ENCODE measurements around the gene GRPR.

The GRPR gene

GRCh38 chrX:16082470-16083085 lies 40.8 kb upstream of the GRPR start:
- TF ChIP-seq TAF1 (IDR thresholded peaks at IDR 0.05; ENCODE audit: borderline replicate concordance, insufficient read depth, low read length) (no peak), REST (IDR thresholded peaks at IDR 0.05; ENCODE audit: insufficient read depth in 1 of 2, low read depth in 2 of 2, low read length in 2 of 2) (no peak), SIN3A (IDR thresholded peaks at IDR 0.05; ENCODE audit: borderline replicate concordance, insufficient read depth, low read length) (no peak)

GRCh38 chrX:16087076-16087475 lies 36.3 kb upstream of the GRPR start:
- no peak for TF ChIP-seq POLR2AphosphoS5 (IDR thresholded peaks at IDR 0.05; ENCODE audit: low read depth, low read length)
- no peak for TF ChIP-seq TAF1 (IDR thresholded peaks at IDR 0.05; ENCODE audit: borderline replicate concordance, insufficient read depth, low read length)
- no peak for TF ChIP-seq REST (IDR thresholded peaks at IDR 0.05; ENCODE audit: insufficient read depth in 1 of 2, low read depth in 2 of 2, low read length in 2 of 2)
- no peak for TF ChIP-seq SIN3A (IDR thresholded peaks at IDR 0.05; ENCODE audit: borderline replicate concordance, insufficient read depth, low read length)
- TF ChIP-seq FOXP2 (optimal IDR thresholded peaks at IDR 0.05; ENCODE audit: borderline replicate concordance, extremely low read depth, extremely low read length, insufficient read depth): no peak

- TF ChIP-seq POLR2AphosphoS5 (IDR thresholded peaks at IDR 0.05; ENCODE audit: low read depth, low read length) (no peak), REST (IDR thresholded peaks at IDR 0.05; ENCODE audit: insufficient read depth in 1 of 2, low read depth in 2 of 2, low read length in 2 of 2) (no peak), FOXP2 (optimal IDR thresholded peaks at IDR 0.05; ENCODE audit: borderline replicate concordance, extremely low read depth, extremely low read length, insufficient read depth) (no peak), TAF1 (IDR thresholded peaks at IDR 0.05; ENCODE audit: borderline replicate concordance, insufficient read depth, low read length) (no peak)
These were observed 34.3 kb upstream of the GRPR start for GRCh38 chrX:16089086-16089485.

- TF ChIP-seq TAF1 (IDR thresholded peaks at IDR 0.05; ENCODE audit: borderline replicate concordance, insufficient read depth, low read length) (no peak), REST (IDR thresholded peaks at IDR 0.05; ENCODE audit: insufficient read depth in 1 of 2, low read depth in 2 of 2, low read length in 2 of 2) (no peak), POLR2AphosphoS5 (IDR thresholded peaks at IDR 0.05; ENCODE audit: low read depth, low read length) (no peak)
These were observed 27.2 kb upstream of the GRPR start for GRCh38 chrX:16096141-16096540.

- TF ChIP-seq REST (IDR thresholded peaks at IDR 0.05; ENCODE audit: insufficient read depth in 1 of 2, low read depth in 2 of 2, low read length in 2 of 2): no peak
- no peak for TF ChIP-seq TAF1 (IDR thresholded peaks at IDR 0.05; ENCODE audit: borderline replicate concordance, insufficient read depth, low read length)
- TF ChIP-seq FOXP2 (optimal IDR thresholded peaks at IDR 0.05; ENCODE audit: borderline replicate concordance, extremely low read depth, extremely low read length, insufficient read depth): no peak
- no peak for TF ChIP-seq POLR2AphosphoS5 (IDR thresholded peaks at IDR 0.05; ENCODE audit: low read depth, low read length)
- TF ChIP-seq SIN3A (IDR thresholded peaks at IDR 0.05; ENCODE audit: borderline replicate concordance, insufficient read depth, low read length): no peak
These were observed 22.7 kb upstream of the GRPR start for GRCh38 chrX:16100673-16101072.
